Measurements from ENCODE around the gene ZNF177. TPM values are rescaled to one million over a fixed set of nuclear protein-coding genes. Genes with fewer than 3 reads are reported as not detected.

ZNF177 gene
- total and polyA plus RNA-seq, 2 donors (not counting 3 experiments of a cell fraction or from before 2014, with no cell fraction given), result 0.42 to 0.86 TPM

GRCh38 chr19:9353011-9353410, 9.8 kb upstream of the ZNF177 start:
- TF ChIP-seq MAX (IDR thresholded peaks at IDR 0.05; ENCODE audit: insufficient read depth, insufficient read length) (no peak), CTCF (IDR thresholded peaks at IDR 0.05; ENCODE audit: extremely low read depth in 1 of 2, insufficient read depth in 1 of 2, low read depth in 1 of 2, low read length in 2 of 2) (no peak), MYC (IDR thresholded peaks at IDR 0.05; ENCODE audit: low read depth, low read length) (no peak), POLR2AphosphoS5 (IDR thresholded peaks at IDR 0.05; ENCODE audit: insufficient read depth, low read depth, low read length) (no peak), GATA2 (IDR thresholded peaks at IDR 0.05; ENCODE audit: insufficient read depth, insufficient read length, low read depth, low read length) (no peak), FOS (IDR thresholded peaks at IDR 0.05; ENCODE audit: borderline replicate concordance, insufficient read depth, low read length) (no peak)
- peaks cover 3% of the 10 kb centered on the region for H3K9me3 ChIP-seq (replicated peaks; ENCODE audit: control insufficient read depth, insufficient read depth, low read length)
- CTCF ChIA-PET, result interaction anchor here (0.6 kb wide), 2 partner anchors 30 to 92 kb away, joined by 3 read pairs; no protein-coding TSS in a partner anchor
- no peak overlapping the region for H3K4me3 ChIP-seq (replicated peaks in 1 of 3; ENCODE audit: insufficient read depth in 1 of 3, low read depth in 1 of 3, low read length in 3 of 3)
- DNase-seq (ENCODE audit: low read depth, low spot score) (no peak), FAIRE-seq (no peak)
- no peak overlapping the region for H3K4me2 ChIP-seq (ENCODE audit: insufficient read depth, low read length)
- H3K27ac ChIP-seq (ENCODE audit: insufficient read depth, low read depth, low read length), result no peak overlapping the region
- intact Hi-C loops (cut with micrococcal nuclease) (no loop called here), dilution Hi-C loops (cut with MboI; ENCODE audit: extremely low pct_ligation_motif_present, low sequenced_read_pairs) (no loop called here)
- POLR2A ChIA-PET, result interaction anchor here (0.6 kb wide), 1 partner anchor 1868 kb away, joined by 3 read pairs; no protein-coding TSS in a partner anchor
- H3K36me3 ChIP-seq (ENCODE audit: control insufficient read depth in 2 of 2, extremely low read depth in 1 of 2, insufficient read depth in 2 of 2, low read length in 2 of 2), result no peaks in the 10 kb centered on the region
- no peaks in the 10 kb centered on the region for H3K9me1 ChIP-seq (replicated peaks; ENCODE audit: control insufficient read depth, extremely low read depth, insufficient read depth, low read length)
- no TSS peak for BruUV-seq (replicated peaks)
- no peak overlapping the region for H3K9ac ChIP-seq (replicated peaks; ENCODE audit: extremely low read depth, insufficient read depth, low read length)
- no peaks in the 10 kb centered on the region for H3K27me3 ChIP-seq (ENCODE audit: control insufficient read depth in 2 of 2, insufficient read depth in 2 of 2, low read length in 2 of 2)
- no peaks in the 10 kb centered on the region for H4K20me1 ChIP-seq (replicated peaks; ENCODE audit: control insufficient read depth, extremely low read depth, insufficient read depth, low read length)
- no peaks in the 10 kb centered on the region for H3K79me2 ChIP-seq (ENCODE audit: control insufficient read depth, insufficient read depth, low read length)
- no peak overlapping the region for H2AFZ ChIP-seq (ENCODE audit: low read depth, low read length)
- H3K4me1 ChIP-seq (ENCODE audit: control insufficient read depth, extremely low read depth, insufficient read depth, low read length), result no peaks in the 10 kb centered on the region

Measured in endothelial cell of umbilical vein (primary cell).